ENCODE data around the gene NTHL1. TPM values are rescaled to one million over a fixed set of nuclear protein-coding genes. Genes with fewer than 3 reads are reported as not detected.

Gene NTHL1
- total and polyA plus RNA-seq, 2 experiments from 2014 or later, result 84.6 to 87.9 TPM

- peaks cover 55% of the 10 kb centered on the region for H3K27me3 ChIP-seq (ENCODE audit: insufficient read depth)
- H3K79me2 ChIP-seq (replicated peaks; ENCODE audit: insufficient read depth), result no peaks in the 10 kb centered on the region
- H4K20me1 ChIP-seq (replicated peaks; ENCODE audit: insufficient read depth), result no peaks in the 10 kb centered on the region; the same call in 1 of the 2 replicates
- no peaks in the 10 kb centered on the region for H3K9me2 ChIP-seq (ENCODE audit: insufficient read depth)
- Mint-ChIP-seq H3K27ac (no peak overlapping the region), H3K9me3 (no peaks in the 10 kb centered on the region), H3K4me1 (peaks cover 11% of the 10 kb centered on the region), H3K36me3 (ENCODE audit: low read depth) (peaks cover 3% of the 10 kb centered on the region; the same call in 1 of the 3 replicates), H3K27me3 (ENCODE audit: insufficient read depth, low read depth, poor library complexity) (peaks cover 49% of the 10 kb centered on the region), H3K4me3 (peak overlapping the region; percentile 72)
- peaks cover 8% of the 10 kb centered on the region for H3F3A ChIP-seq (replicated peaks; ENCODE audit: low read depth)
- ATAC-seq, result peak; percentile 2
- H3K36me3 ChIP-seq (ENCODE audit: insufficient read depth), result no peaks in the 10 kb centered on the region
- no peaks in the 10 kb centered on the region; the same call in 1 of the 2 replicates for H3K4me1 ChIP-seq (ENCODE audit: insufficient read depth)
- peak; percentile 64 for DNase-seq (ENCODE audit: low spot score)
- H2AFZ ChIP-seq, result peak overlapping the region; percentile 74; the same call in 1 of the 2 replicates
- no peak overlapping the region for H3K27ac ChIP-seq (ENCODE audit: low read depth)
- H3K4me2 ChIP-seq, result peak overlapping the region; percentile 85
- TF ChIP-seq ZNF331 (CRISPR knock-in tag; IDR thresholded peaks at IDR 0.05; ENCODE audit: low read depth) (no peak), EZH2phosphoT487 (IDR thresholded peaks at IDR 0.05; ENCODE audit: unreplicated experiment) (peak; percentile 38), EZH2 (IDR thresholded peaks at IDR 0.05; ENCODE audit: low read depth, unreplicated experiment) (peak; percentile 61)
- peak overlapping the region; percentile 62 for H3K4me3 ChIP-seq
These were observed 27.5 kb downstream of the NTHL1 start for GRCh38 chr16:2019921-2020831.

GRCh38 chr16:2019518-2019920 is 28.1 kb downstream of the NTHL1 start, which contains the start of gene NPW:
Gene NPW (plus strand): TSS chr16:2019785.
- H3K4me3 Mint-ChIP-seq, result peak within 1 kb of the TSS; percentile 72
- Histone ChIP-seq H3K36me3 (ENCODE audit: insufficient read depth) (no peaks in the 10 kb centered on the region), H3K4me2 (peak within 1 kb of the TSS; percentile 85)
- TF ChIP-seq POLR2AphosphoS5 (IDR thresholded peaks at IDR 0.05; ENCODE audit: low read depth) (no peak), STAT1 (IDR thresholded peaks at IDR 0.05; ENCODE audit: unreplicated experiment) (no peak), ZNF462 (CRISPR knock-in tag; IDR thresholded peaks at IDR 0.05) (no peak), ZNF114 (CRISPR knock-in tag; IDR thresholded peaks at IDR 0.05) (no peak), EZH2phosphoT487 (IDR thresholded peaks at IDR 0.05; ENCODE audit: unreplicated experiment) (no peak), NANOG (IDR thresholded peaks at IDR 0.05; ENCODE audit: borderline replicate concordance) (no peak), CTCF (conservative IDR thresholded peaks at IDR 0.05; ENCODE audit: low read depth in 2 of 2) (no peak), ETS1 (IDR thresholded peaks at IDR 0.05) (no peak), CREB1 (CRISPR knock-in tag; IDR thresholded peaks at IDR 0.05; ENCODE audit: low read depth) (no peak), EZH2 (IDR thresholded peaks at IDR 0.05; ENCODE audit: low read depth, unreplicated experiment) (no peak)

More at GRCh38 chr16:2019518-2019920, 28.1 kb downstream of the NTHL1 start, which contains the start of gene NPW:
- H3K27me3 ChIP-seq (ENCODE audit: insufficient read depth), result peaks cover 49% of the 10 kb centered on the region
- no peaks in the 10 kb centered on the region for H3K9me2 ChIP-seq (ENCODE audit: insufficient read depth)
- Mint-ChIP-seq H3K36me3 (ENCODE audit: low read depth) (peaks cover 3% of the 10 kb centered on the region; the same call in 1 of the 3 replicates), H3K27me3 (ENCODE audit: insufficient read depth, low read depth, poor library complexity) (peaks cover 49% of the 10 kb centered on the region), H3K27ac (no peak within 1 kb of the TSS), H3K9me3 (no peaks in the 10 kb centered on the region), H3K4me1 (peaks cover 11% of the 10 kb centered on the region)
- DNase-seq (ENCODE audit: low spot score) (peak; percentile 68), ATAC-seq (peak; percentile 31)
- peak within 1 kb of the TSS; percentile 74; the same call in 1 of the 2 replicates for H2AFZ ChIP-seq
- no peak within 1 kb of the TSS for H3K27ac ChIP-seq (ENCODE audit: low read depth)
- H3F3A ChIP-seq (replicated peaks; ENCODE audit: low read depth), result peaks cover 8% of the 10 kb centered on the region
- peak within 1 kb of the TSS; percentile 62 for H3K4me3 ChIP-seq
- no peaks in the 10 kb centered on the region; the same call in 1 of the 2 replicates for H3K4me1 ChIP-seq (ENCODE audit: insufficient read depth)
- no peaks in the 10 kb centered on the region; the same call in 1 of the 2 replicates for H4K20me1 ChIP-seq (replicated peaks; ENCODE audit: insufficient read depth)
- no peaks in the 10 kb centered on the region for H3K79me2 ChIP-seq (replicated peaks; ENCODE audit: insufficient read depth)

All from GM23338 (cell line).